K562 (cell line): ENCODE data around the gene SELENOW. TPM values are rescaled to one million over a fixed set of nuclear protein-coding genes. Genes with fewer than 3 reads are reported as not detected.

Experiments
- ATAC-seq: fragments of 200-7000 bp; cut with Tn5 transposase; 3 replicates; pipeline ENCODE4 v1.9.1; 2020; ENCODE audit warnings: moderate library complexity
- BruUV-seq: library from RNA; stranded (reverse); fragments of 400-500 nt; replicated peaks from 2 replicates; lab custom pipeline; 2021; lab: Mats Ljungman, UMichigan
- CTCF ChIA-PET: fragments of 300-600 bp; formaldehyde crosslinking; extraction: SDS; loops from one replicate; lab custom pipeline; 2021; ENCODE audit warnings: low intra/inter-chr PET ratio; lab: Yijun Ruan, JAX
- POLR2A ChIA-PET: fragments of 300-600, 350-650 bp; sonication (Branson Sonifier 250); formaldehyde crosslinking; extraction: SDS; loops from one replicate; lab custom pipeline; 2021; ENCODE audit warnings: antibody characterized with exemption, inconsistent platforms; lab: Yijun Ruan, JAX
- DNase-seq, 4 experiments: peaks; one replicate each; pipeline versions ENCODE4 v3.0.0 to v3.0.0-alpha.2; 2011 to 2018; ENCODE audit warnings: low spot score in 3 of 4, mixed read lengths in 3 of 4; ENCODE audit errors: extremely low read depth in 1 of 4
- FAIRE-seq: peaks from 2 replicates; lab custom pipeline; 2011; peaks lifted over from hg19 to GRCh38; lab: Jason Lieb, UNC
- H2AFZ ChIP-seq: 2 replicates; pipeline ENCODE4 v1.6.0; 2011; ENCODE audit warnings: low read depth, low read length, control low read depth, inconsistent platforms
- H3K27ac ChIP-seq: fragments of 200-600 bp; 3 replicates; pipeline ENCODE4 v1.8.0; 2011; ENCODE audit warnings: low read depth, mild to moderate bottlenecking, control low read depth, inconsistent platforms, low read length, moderate library complexity, mixed read lengths; ENCODE audit errors: extremely low read depth
- H3K27me3 ChIP-seq, 2 experiments: fragments of 300-600 bp in 1 of 2; 2 replicates in 1 of 2; 3 replicates in 1 of 2; pipeline versions ENCODE4 v1.6.0 to v1.8.0; 2011; ENCODE audit warnings: inconsistent platforms in 2 of 2, low read length in 2 of 2, mild to moderate bottlenecking in 1 of 2, mixed read lengths in 1 of 2, moderate library complexity in 1 of 2; ENCODE audit not compliant: control insufficient read depth in 2 of 2, insufficient read depth in 2 of 2
- H3K36me3 ChIP-seq: fragments of 300-600 bp; 3 replicates; pipeline ENCODE4 v1.8.0; 2011; ENCODE audit warnings: mild to moderate bottlenecking, low read length, inconsistent platforms; ENCODE audit not compliant: control insufficient read depth, insufficient read depth
- H3K4me1 ChIP-seq, 2 experiments: fragments of 200-600 bp in 1 of 2; replicated peaks in 1 of 2; 2 replicates in 1 of 2; 3 replicates in 1 of 2; pipeline versions ENCODE4 v1.5.1 to v1.8.0; 2011; ENCODE audit warnings: inconsistent platforms in 2 of 2, low read length in 2 of 2, mild to moderate bottlenecking in 1 of 2, mixed read lengths in 1 of 2, moderate library complexity in 1 of 2; ENCODE audit not compliant: control insufficient read depth in 2 of 2, insufficient read depth in 2 of 2
- H3K4me2 ChIP-seq: 2 replicates; pipeline ENCODE4 v1.6.1; 2011; ENCODE audit warnings: low read length, control low read depth, inconsistent platforms, mixed read lengths; ENCODE audit not compliant: insufficient read depth
- H3K4me3 ChIP-seq: fragments of 200-600 bp; sonication (generic), shearing (Covaris generic); 2 replicates; pipeline ENCODE4 v1.5.1; 2016; ENCODE audit warnings: control low read depth, inconsistent platforms
- H3K79me2 ChIP-seq: fragments of 200-600 bp; 3 replicates; pipeline ENCODE4 v1.8.0; 2011; ENCODE audit warnings: low read length, inconsistent platforms; ENCODE audit not compliant: control insufficient read depth, insufficient read depth
- H3K9ac ChIP-seq, 2 experiments: 2 replicates each; pipeline versions ENCODE4 v1.6.0 to v1.6.1; 2011; ENCODE audit warnings: low read depth in 2 of 2, low read length in 2 of 2, control low read depth in 1 of 2, inconsistent platforms in 1 of 2, mild to moderate bottlenecking in 1 of 2, mixed read lengths in 1 of 2; ENCODE audit not compliant: insufficient read depth in 1 of 2
- H3K9me1 ChIP-seq: one replicate; pipeline ENCODE4 v1.6.0; 2011; ENCODE audit warnings: inconsistent platforms, mild to moderate bottlenecking, low read length, moderate library complexity; ENCODE audit not compliant: control insufficient read depth, insufficient read depth
- H3K9me3 ChIP-seq: replicated peaks from 2 replicates; pipeline ENCODE4 v1.5.1; 2011; ENCODE audit warnings: low read depth, low read length, inconsistent platforms; ENCODE audit not compliant: control insufficient read depth, insufficient read depth
- H4K20me1 ChIP-seq: replicated peaks from 2 replicates; pipeline ENCODE4 v1.6.1; 2011; ENCODE audit warnings: low read length, inconsistent platforms, mixed read lengths; ENCODE audit not compliant: control insufficient read depth, insufficient read depth
- KLF16 ChIP-seq: IDR thresholded peaks from 2 replicates; pipeline ENCODE4 v1.6.1; 2016; ENCODE audit warnings: antibody characterized with exemption
- MBD2 ChIP-seq: sonication (generic); IDR thresholded peaks from 2 replicates; pipeline ENCODE4 v1.6.1; 2016; ENCODE audit warnings: low read depth, borderline replicate concordance
- MCM7 ChIP-seq, 2 experiments: fragments of 450-650 bp; IDR thresholded peaks; 2 replicates each; pipeline ENCODE4 v1.6.1; 2016 to 2018
- NFIC ChIP-seq: fragments of 450-650 bp; IDR thresholded peaks from 2 replicates; pipeline ENCODE4 v1.6.1; 2017; ENCODE audit warnings: mild to moderate bottlenecking, inconsistent platforms
- NFIX ChIP-seq: fragments of 250-450 bp; sonication (Bioruptor Pico); IDR thresholded peaks from 2 replicates; pipeline ENCODE4 v1.4.0; 2020; ENCODE audit warnings: low read depth, mild to moderate bottlenecking, moderate library complexity
- NONO ChIP-seq, 2 experiments: fragments of 200-400 bp in 1 of 2; fragments of 450-650 bp in 1 of 2; formaldehyde crosslinking in 1 of 2; IDR thresholded peaks; 2 replicates each; pipeline ENCODE4 v1.6.1; 2017; ENCODE audit warnings: low read depth in 2 of 2, mild to moderate bottlenecking in 2 of 2, moderate library complexity in 2 of 2, low read length in 1 of 2
- ZBTB26 ChIP-seq: fragments of 450-650 bp; formaldehyde crosslinking; IDR thresholded peaks from 2 replicates; pipeline ENCODE4 v1.4.0; 2022; ENCODE audit warnings: missing genetic modification characterization
- WGBS: fragments of 100-300 bp; shearing (Covaris generic); methylation state at CpG from one replicate; pipeline ENCODE4 v1.1.6; 2016; ENCODE audit warnings: low coverage, mixed read lengths; ENCODE audit not compliant: insufficient coverage; ENCODE audit errors: missing lambda C conversion rate; 5-methylcytosine and 5-hydroxymethylcytosine counted together
- in situ Hi-C: fragments of 300-500 bp; cut with MboI; formaldehyde crosslinking; loops from 4 replicates; pipeline ENCODE4 v1.15.0; 2018; ENCODE audit warnings: inconsistent platforms, mixed read lengths
- intact Hi-C: fragments of 100-400 bp; cut with micrococcal nuclease; formaldehyde crosslinking; loops from 2 replicates; pipeline ENCODE4 v1.14.2; 2022
- polyA plus RNA-seq, 8 experiments: library from polyadenylated mRNA; depleted of rRNA in 4 of 8; stranded (reverse) in 5 of 8; unstranded in 3 of 8; fragments of >200 nt; fragmentation: Nextera tagmentation in 2 of 8; fragmentation: Illumina TruSeq in 1 of 8; extraction: Ambion mirVana in 2 of 8; extraction: Trizol in 1 of 8; gene quantifications; 2 replicates each; pipeline versions ENCODE4 v1.2.1 to v1.2.3, GENCODE V29; 2011 to 2014; ENCODE audit warnings: inconsistent platforms in 1 of 8, missing spikeins in 1 of 8
- total RNA-seq, 7 experiments: library from RNA; depleted of rRNA in 6 of 7; stranded (reverse); fragments of >200 nt in 6 of 7; fragmentation: Illumina TruSeq in 2 of 7; extraction: Trizol in 2 of 7; gene quantifications; 2 replicates each; pipeline versions ENCODE4 v1.2.1 to v1.2.3, GENCODE V29; 2011 to 2021; ENCODE audit warnings: low replicate concordance in 1 of 7

SELENOW gene
- total and polyA plus RNA-seq, 9 of the 15 experiments (the other 6 are each of a cell fraction or from before 2014, with no cell fraction given): 91.9 to 279 (median 156) TPM

DNA sequence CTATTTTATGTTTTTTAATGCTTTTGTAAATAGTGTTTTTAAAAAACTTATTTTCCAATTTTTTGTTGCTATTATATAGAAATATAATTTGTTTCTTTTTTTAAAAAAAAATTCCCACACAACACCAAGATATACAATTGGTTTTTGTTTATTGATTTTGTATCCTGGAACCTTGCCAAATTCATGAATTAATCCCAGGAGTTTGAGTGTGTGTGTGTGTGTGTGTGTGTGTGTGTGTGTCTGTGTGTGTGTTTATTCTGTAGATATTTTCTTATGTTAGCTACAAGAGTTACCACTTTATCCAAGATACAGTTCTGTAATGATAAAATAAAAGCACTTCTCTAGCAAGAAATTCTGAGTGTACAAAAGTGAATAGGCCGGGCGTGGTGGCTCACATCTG is 18.3 kb downstream of the SELENOW start:
- Histone ChIP-seq H2AFZ (no peak overlapping the region), H3K27ac (no peak overlapping the region), H3K36me3 (no peaks in the 10 kb centered on the region), H4K20me1 (no peaks in the 10 kb centered on the region), H3K9me3 (peaks cover 8% of the 10 kb centered on the region; the same call in 1 of the 2 replicates), H3K4me3 (no peak overlapping the region), H3K79me2 (no peaks in the 10 kb centered on the region), H3K4me1 (no peaks in the 10 kb centered on the region; a peak in 1 of 5 replicates), H3K9me1 (no peaks in the 10 kb centered on the region), H3K27me3 (peaks cover 8 to 12% of the 10 kb centered on the region in 2 experiments), H3K9ac (no peak overlapping the region), H3K4me2 (no peak overlapping the region)
- BruUV-seq: no TSS peak
- DNase-seq (no peak), ATAC-seq (no peak), FAIRE-seq (no peak)
- whole genome bisulfite sequencing: 24% methylated on average over 2 of the region's 2 CpGs
- intact Hi-C loops (no loop called here), in situ Hi-C loops (no loop called here)
- no peak for TF ChIP-seq NONO (IDR thresholded peaks at IDR 0.05; ENCODE audit: low read depth in 2 of 2, low read length in 1 of 2)
- no peak for TF ChIP-seq MBD2
- no peak for TF ChIP-seq MCM7 (IDR thresholded peaks at IDR 0.05)
- 0 out of 2 replicates have a peak, but pooled peaks have one; percentile 15 for TF ChIP-seq NFIX (CRISPR knock-in tag)
- no peak for TF ChIP-seq ZBTB26 (CRISPR knock-in tag)
- peak; percentile 88 for TF ChIP-seq NFIC
- TF ChIP-seq KLF16: no peak
- ChIA-PET CTCF (no interaction called here), POLR2A (no interaction called here)
